RPMI7951 (cell line): ENCODE measurements around the gene SESN3. TPM values are rescaled to one million over a fixed set of nuclear protein-coding genes. Genes with fewer than 3 reads are reported as not detected.
"Not testable (repeated sequence)": the region's sequence is repeated elsewhere in the genome, so short reads cannot be mapped to it uniquely, and the experiment has no call there.

Experiments used
- DNase-seq: peaks from one replicate; pipeline ENCODE4 v3.0.0-alpha.2; 2012; ENCODE audit warnings: low read depth
- total RNA-seq: library from RNA; depleted of rRNA; stranded (reverse); fragments of >200 nt; shearing (Covaris generic); gene quantifications from 2 replicates; pipeline ENCODE4 v1.2.3, GENCODE V29; 2014; rRNA removed

The SESN3 gene, protein sequence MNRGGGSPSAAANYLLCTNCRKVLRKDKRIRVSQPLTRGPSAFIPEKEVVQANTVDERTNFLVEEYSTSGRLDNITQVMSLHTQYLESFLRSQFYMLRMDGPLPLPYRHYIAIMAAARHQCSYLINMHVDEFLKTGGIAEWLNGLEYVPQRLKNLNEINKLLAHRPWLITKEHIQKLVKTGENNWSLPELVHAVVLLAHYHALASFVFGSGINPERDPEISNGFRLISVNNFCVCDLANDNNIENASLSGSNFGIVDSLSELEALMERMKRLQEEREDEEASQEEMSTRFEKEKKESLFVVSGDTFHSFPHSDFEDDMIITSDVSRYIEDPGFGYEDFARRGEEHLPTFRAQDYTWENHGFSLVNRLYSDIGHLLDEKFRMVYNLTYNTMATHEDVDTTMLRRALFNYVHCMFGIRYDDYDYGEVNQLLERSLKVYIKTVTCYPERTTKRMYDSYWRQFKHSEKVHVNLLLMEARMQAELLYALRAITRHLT
- total RNA-seq: 2.8 and 3.4 TPM in 2 replicates

DNA sequence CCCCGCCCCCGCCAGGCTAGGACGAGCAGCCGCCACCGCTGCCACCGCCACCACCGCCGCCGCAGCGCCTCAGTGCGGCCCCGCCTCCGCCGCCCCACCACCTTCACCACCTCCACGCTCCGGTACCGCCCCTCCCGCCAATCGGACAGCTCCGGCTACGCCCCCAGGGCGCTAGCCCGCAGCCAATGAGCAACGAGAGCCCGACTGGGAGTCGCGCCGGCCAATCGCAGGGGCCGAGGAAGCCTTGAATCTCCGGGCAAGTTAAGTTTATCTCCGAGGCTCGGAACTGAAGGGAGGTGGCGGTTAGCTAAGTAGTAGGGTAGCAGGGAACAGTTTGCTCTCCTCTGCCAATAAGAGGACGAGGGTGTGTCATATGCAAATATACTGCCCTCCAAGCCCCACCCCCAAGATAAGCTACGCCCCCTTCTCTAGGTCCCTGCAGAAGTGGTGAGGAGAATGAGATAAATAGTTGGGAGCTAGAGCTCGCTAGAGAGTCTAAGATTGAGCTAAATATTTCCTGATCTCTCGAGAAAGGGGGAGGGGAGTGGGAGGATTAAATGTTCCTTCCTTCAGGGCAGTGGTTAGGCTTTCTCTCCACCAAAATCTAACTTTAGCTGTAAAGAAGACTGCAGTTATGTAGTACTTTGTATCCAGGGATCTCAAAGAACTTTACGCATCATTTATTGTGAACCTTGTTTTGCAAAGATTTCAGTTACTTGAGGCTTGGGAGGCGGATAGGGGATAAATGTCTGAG is at the start of gene SESN3:
Gene SESN3 (minus strand): TSS at position 76 of the 754 bp plus-strand sequence. CDS start 342 bp downstream, outside the sequence.
- DNase-seq: peak; percentile 98

DNA sequence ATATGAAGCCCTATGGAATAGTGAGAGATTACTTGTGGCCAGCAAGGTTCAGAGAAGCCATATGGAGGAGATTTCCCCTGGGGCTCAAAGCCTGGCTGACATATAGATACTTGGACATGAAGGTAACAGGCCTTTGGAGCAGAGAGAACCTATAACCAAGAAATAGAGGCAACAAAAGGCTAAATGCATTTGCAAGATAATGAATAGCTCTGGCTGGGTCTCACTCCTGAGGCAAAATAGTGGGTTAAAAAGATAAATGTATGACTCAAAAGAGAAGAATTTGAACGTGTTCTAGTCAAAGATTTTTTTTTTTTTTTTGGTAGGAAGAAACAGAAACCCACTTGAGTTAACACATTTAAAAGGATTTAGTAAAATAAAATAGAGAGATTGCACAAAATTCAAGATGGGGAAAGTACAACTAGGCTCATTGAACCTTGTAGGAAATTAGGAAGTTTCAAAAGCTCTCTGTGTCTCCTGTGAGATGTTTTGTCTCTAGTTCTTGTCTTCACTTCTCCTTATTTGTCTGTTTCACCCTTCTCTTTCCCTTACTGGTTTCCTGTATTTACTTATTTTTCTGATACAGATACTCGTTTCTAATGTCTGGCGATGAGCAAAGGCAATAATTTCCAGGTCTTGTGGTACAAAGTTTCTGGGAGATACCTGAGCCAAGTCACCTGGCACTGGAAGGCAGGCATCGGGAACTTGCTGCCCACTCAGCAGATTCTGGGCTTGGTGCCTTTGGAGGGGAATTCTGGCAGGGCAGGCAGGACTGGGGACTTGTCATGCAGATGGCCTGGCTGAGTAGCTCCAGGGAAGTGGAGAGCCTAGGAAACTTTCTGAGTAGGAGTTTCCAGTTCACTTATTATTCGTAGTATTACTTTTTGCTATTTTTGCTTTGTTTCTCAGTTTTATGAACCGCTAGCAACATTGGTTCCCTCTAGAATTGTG is 49.2 kb upstream of the SESN3 start:
- peak; percentile 20 for DNase-seq

DNA sequence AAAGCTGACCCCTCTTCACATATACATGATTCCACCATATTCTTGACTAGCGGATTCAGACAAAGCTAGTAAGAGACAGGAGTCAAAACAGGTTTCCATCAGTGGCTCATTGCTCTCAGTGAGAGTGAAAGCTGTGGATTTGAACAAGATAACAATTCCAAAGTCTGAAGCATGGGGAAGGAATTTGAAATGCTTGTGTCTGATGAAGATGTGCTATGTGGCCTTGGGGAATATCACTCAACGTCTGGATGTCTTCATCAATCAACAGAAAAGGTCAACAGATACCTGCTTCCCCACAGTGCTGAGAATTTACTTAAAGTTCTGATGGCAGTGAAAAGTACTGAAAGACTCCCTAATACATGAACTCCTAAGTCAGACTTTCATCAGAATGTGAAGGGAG is 46.9 kb upstream of the SESN3 start:
- DNase-seq: no peak

DNA sequence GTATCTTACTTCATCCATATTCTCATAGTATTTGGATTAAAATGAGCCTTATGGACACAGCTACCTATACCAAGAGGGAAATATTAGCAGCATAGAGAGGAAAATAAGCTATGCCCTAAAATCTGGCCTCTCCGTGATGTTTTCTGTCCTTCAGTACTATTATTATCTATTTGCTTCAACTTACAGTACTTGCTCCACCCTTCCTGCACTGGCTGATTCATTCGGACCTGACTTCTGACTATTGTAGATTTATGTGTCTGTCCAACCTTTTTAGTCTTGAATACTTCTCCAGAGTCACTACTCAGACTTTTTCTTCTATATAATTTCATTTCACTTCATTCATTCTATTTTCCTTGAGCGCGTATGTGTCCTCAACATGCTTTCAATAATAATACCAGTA is 45.1 kb upstream of the SESN3 start:
- no peak for DNase-seq

DNA sequence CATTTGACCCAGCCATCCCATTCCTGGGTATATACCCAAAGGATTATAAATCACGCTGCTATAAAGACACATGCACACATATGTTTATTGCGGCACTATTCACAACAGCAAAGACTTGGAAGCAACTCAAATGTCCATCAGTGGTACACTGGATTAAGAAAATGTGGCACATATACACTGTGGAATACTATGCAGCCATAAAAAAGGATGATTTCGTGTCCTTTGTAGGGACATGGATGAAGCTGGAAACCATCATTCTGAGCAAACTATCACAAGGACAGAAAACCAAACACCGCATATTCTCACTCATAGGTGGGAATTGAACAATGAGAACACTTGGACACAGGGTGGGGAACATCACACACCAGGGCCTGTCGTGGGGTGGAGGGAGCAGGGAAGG is 42.6 kb upstream of the SESN3 start:
- DNase-seq: not testable (repeated sequence)

DNA sequence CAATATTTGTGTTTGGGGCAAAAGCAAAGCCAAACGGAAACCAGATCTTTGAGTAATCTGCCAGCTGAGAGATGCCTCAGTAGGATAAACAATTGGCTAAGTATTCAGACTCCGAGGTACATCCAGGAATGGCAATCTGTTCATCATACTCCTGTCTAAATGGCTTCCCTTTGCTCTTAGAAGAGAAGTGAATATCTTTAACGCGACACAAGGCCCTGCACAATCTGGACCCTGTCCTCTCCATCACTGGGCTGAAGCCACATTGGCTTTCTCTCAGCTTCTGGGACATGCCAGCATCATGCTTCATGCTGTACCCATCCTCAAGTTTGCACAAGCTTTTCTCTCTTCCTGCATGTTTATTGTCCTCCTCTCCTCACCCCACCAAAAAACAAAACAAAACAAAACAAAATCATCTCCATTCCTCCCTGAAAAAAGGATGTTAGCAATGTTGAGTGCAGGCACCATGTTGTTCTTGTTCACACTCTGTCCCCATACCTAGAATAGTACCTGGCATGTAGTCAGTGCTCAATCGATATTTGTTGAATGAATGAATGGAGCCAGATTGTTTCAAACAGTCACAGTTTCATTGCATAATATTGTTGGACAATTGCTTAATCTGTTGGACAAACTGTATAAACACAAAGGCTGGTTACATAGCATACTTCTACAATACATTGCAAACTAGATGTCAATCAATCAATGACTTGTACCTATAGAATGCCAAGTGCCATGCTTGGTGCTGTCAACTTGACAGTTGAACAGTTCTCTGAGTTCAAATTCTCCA is 38.2 kb upstream of the SESN3 start:
- no peak for DNase-seq

DNA sequence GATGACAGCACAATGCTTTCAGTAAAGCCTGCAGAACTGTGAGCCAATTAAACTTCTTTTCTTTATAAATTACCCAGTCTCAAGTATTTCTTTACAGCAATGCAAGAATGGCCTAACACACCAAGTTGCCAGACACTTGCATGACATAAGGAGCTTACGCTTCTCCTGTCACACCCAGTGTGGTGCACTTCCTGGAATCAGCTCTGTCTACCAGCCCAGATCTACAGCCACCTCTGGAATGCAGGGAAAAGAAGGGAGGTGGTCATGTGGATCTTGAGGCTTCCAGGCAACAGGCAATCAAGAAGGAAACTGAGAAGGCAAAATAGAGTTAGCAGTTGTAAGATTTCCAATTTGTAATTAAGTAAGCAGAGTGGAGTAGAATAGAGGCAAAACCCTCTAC is 37.4 kb upstream of the SESN3 start:
- no peak for DNase-seq

DNA sequence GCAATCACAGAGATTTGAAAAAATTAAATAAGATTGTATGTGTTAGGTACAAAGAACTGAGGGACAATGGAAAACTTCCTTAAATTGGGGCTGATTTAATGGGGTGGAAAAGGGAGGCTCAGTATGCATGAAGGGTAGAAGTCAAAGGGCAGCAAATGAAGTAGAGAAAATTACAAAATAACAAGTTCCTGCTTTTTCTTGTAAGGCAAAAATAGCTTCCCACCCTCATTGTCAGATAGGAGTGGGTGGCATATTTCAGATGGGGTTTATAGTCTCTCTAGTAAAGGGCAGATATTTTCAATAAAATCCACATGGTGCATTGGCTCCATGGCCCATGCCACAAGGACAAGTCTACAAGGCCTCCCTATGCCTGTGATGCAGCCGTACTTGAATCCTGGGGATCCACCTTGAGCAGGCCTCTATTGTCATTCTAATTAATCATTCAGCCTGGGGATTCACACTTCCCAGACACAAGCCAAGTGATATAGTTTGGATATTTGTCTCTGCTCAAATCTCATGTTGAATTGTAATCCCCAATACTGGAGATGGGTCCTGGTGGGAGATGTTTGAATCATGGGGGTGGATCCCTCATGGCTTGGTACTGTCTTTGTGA is 36.7 kb upstream of the SESN3 start:
- DNase-seq: no peak

DNA sequence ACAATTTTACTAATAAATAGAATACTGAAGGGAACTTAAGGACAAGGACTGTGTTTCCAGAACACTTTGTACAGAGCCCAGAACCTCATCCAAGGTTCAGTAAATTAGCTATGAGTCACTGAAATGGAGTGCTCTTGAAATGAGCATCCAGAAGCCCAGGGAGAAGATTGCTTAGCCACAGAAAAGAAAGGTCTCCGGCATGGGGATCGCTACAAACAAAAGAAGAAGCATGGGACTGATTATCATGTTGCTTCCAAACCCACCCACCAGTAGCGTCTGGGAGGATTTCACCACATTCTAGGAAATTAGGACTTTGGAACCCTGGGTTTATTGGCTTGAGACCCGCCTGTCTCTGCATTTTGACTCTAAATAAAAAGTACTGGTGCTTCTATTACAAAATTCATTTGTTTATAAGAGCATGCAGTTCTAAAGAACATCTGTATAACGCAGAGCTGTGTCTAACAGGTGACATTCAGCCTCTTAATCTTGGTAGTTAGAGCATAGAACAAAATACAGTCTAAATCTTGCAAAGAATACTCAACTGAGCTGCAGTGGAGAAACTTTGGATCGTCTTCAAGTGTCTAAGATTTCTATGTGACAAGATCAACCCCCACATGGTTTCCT is 35.9 kb upstream of the SESN3 start:
- no peak for DNase-seq

DNA sequence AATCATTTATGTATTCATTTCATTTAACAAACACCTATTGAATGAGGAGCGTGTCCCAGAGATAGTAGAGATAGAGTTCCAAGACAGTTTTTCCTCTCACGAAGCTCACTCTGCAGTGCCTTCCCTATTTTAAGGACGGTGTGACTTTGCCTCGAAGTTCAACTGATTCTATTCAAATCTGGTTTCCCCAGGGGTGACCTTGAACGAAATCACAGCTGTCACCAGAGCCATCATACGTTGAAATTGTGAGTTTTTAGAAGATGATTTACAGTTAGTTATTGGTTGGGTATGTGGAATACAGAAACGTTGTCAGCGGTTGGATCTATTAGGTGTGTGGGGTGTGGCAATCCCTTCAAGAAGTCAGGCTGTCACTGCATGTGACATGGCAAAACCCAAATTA is 33.9 kb upstream of the SESN3 start:
- DNase-seq: no peak

DNA sequence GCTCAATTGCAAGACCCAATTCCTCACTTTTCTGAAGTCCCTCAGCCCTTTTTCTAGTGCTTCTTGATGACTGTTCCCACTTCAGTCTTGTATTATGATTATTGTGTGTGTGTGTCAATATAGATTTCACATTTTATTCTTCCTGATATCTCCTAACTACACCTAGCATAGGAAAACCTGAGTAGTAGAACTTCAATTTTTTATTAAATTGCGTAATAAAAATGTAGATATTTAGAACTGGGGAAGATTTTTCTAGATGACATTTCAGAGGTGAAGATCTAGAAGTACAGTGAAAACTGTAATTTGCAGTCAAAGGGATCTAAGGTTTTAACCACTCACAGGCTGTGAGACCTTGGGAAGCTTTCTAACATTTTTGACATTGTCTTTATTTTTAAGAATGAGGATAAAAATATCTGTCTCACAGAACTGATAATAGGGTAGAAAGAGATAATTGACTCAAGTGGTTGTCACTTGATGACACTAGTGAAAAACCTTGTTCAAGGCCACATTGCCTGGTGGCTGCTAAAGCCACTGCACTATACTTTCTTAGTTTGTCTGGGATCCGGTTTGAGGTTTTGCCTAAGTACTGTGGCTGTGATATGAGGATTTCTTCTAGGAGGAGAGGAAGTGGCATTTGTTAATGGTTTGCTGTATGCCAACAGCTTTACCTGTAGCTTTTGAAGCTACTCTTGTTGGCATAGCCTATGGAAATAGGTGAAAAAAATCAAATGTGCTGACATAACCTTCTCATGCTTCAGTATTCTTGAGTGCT is 32.2 kb upstream of the SESN3 start:
- no peak for DNase-seq

DNA sequence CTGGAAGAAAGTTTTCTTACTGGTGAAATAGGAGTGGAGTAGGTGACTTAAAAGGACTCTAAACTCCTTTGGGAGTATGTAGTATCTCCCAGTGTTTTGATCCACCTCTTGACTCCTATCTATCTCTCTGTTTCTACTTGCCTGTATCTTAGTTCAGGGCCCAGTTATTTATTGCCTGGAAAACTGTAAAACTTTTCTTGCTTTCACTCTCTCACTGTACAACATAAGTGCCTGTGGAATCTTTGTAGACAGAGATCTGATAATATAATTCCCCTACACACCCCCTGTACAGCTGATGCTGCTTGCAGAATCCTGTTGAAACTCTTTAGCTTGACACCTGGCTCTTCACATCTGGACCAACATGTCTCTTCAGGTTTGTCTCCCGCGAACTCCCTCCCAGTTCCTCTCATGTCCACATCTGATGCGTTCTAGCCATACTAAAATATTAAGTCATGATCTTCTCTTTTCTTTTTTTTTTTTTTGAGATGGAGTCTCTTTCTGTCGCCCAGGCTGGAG is 26.5 kb upstream of the SESN3 start:
- no peak for DNase-seq

DNA sequence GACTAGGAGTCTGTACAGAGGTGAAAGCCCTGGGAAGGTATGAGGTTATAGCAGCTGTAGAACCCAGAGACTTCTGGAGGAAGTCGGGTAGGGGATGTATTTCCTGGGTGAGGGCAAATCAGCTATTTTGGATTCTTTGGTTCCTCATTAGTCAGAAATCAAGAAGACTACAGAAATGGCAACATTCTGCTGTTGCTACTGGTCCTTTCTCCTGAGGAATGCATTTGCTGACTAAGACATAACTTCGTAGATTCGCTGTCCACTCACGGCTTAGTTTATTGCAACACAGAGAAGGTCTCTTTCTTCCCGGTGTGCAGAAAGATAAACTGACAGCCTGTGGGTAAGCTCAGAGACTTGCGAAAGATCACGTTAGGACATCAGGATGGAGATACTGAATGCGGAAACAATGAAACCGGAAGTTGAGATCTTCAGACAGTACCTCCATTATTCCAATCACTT is 25.3 kb upstream of the SESN3 start:
- DNase-seq: no peak

DNA sequence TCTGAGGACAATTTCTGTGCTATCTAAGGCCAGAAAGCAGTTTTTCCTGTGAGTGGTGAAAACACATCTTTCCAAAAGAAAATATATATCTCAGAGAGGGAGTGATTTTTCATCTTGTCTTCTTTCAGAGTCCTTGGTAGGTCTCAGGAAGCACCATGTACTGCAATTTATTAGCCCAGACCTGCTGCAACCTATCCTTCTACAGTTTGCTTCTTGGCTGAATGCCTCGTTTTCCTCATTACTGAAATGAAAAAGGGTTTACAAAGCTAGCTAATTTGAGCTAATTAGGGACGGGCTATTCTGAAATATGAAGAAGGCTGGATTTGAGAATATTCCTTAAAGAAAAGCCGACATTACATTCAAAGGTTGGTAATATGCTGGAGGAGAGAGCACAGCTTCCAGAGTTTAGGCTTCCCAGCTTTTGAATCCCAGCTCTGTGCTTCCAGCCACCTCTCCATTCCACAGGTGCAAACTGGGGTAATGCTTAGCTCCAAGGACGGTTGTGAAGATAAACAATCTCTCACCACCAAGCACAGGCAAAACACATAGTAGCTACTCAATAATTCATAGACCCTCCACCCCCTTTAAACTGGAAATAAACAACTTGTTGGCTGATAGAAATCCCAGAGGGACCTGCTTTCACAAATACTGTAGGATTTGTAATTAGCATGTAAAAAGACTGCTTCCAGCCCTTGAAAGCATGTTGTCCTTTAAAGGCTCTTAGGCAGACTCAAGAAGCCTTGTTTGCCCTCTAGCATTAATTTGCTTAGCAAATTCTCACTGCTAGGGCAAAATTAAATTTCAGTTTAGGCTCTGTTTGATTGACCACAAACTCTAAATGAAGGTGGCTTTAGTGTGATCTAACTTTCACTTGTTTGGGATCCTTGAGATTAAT is 24.5 kb upstream of the SESN3 start:
- DNase-seq: no peak

DNA sequence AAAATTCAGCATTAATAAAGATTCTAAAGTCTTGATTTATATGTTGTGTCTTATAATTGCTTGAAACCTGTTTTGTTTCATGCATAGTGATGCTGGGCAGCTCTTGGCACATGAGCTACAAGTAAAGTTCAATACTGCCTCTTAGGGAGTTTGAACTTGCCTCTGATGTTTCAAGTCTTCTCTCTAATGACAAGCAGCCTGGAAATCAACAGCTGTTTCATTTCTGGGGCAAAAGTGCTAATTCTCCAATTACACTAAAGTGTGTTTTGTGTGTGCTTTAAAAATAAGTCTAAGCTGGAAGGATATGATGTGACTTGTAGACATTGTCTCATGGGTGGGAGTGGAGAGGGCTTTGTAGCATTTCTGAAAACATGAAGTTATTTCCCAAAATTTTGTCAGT is 23.7 kb upstream of the SESN3 start:
- DNase-seq: no peak

DNA sequence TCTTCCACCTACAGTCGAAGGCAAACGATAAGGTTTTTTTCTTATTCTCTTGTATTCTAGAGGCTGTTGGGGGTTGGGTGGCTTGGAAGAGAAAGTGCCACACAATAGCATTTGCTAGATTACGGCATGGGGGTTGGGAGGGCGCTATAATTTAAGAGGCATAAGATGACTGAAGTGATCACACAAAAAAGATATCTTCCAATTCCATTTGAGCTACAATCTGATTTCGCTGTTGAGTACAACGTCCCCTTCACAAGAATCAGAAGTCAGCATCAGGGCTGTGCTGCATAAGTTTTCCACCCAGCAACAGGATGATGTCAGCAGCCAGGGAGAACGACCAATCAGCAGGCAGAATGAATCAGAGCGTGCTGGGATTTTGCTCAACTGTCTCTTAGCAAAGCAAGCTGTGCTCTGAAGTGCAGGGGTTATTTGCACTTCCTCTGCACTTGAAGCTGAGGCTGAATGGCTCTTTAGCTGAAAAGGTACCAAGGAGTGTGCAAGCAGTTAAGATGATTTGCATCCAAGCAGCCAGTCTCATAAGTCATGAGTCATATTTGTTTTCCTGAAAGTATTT is 23.2 kb upstream of the SESN3 start:
- DNase-seq: peak; percentile 83

DNA sequence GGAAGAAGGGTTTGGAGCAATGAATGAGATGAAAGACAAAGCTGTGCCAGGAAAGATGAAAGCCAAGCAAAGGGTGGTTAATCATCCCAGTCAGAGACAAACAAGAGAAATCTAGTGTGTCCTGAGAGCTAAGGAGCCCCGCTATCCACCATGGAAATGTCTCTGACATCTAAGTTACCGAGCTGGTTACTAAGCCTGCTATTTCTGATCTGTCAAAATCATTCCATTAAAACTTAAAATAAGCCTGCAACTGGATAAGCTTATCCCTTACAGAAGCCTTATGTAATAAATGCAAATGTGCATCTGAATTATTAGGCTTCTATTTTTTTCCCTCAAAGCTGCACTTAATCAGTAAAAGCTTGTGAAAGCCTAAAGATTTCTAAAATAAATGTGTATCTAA is 22.1 kb upstream of the SESN3 start:
- no peak for DNase-seq

DNA sequence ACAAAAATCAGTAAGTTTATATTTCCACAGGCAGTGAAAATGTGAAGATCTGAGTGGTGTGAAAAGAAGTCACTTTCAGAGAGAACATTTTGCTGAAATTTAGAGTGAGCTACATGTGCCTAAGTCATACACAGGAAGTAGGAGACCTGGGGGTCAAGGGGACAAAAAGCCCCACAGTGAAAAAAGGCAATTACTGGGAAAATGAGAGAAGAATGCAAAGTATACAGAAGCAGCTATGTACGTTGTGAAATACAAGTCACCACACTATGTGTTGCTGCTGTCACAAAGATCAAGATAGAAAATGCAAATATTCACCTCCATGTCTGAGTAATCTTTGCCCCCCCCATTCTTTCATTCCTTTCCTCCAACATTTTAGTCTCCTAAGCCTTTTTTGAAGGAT is 21.6 kb upstream of the SESN3 start:
- no peak for DNase-seq
